ENCODE data around the gene GULP1.
"Not testable (repeated sequence)": the region's sequence is repeated elsewhere in the genome, so short reads cannot be mapped to it uniquely, and the experiment has no call there.

GULP1 gene

DNA sequence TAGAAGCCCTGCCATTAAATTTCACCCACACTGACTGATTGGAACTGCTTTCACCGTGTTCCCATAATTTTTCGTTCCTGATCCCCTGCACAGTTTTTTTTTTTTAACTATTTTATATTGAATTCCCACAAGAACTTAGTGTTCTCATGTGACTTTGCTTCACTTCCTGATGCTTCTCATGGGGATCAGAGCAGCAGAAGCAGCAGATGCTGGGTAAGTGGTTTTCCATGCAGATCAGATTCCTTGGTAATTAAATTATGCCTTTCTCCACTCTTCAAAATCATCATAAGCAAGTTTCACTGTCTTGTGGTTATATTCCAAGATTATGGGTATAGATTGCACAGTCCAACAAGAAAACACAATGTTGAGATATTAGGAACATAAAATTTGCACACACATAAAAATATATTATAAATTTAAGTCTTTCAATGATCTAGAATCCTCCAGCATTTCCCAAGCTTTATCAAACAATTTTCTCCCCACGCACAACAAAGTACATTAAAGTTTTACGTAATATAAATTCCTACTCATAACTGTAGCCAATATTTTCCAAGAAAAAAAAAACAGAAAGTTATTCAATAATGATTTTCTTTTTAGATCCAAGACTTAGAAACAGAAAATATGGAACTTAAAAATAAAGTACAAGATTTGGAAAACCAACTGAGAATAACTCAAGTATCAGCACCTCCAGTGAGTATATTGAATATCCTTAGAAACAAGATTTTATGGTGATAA lies 277.9 kb downstream of the GULP1 start:
- DNase-seq: no peak

GRCh38 chr2:188570370-188570769 lies 278.7 kb downstream of the GULP1 start:
- no peak for DNase-seq

DNA sequence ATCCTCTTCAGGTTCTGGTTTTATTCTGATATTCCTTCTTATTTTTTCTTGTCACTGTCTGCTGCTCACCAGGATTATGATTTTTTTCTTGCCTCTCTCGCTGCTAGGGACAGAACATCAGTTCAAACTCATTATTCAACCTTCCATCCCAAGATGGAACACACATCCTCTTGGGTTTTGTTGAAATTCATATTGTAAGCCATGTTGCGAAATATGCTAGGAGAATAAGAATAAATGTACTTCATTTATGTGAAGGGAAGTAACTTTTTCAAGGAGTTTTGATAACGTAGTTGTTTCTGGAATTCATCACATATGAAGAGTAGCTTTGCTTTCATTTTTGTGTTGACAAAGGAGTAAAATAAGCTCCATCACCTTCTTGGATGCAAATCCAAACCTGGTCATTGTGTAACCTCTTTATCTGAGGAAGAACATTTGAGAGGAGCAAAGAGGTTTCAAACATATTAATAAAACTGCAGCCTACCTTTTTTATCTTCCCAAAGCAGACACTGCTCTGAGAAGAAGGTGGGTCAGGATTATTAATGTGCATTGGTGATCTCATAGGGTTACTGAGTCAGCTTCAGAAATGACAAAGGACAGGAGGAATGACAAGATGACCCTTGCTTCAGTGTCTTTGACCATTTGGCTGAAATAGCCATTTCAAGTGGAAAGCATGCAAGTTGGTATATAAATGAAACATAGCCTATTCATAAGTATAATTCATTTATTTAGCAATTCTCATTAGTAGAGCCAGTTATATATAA lies 280.0 kb downstream of the GULP1 start:
- no peak for DNase-seq

DNA sequence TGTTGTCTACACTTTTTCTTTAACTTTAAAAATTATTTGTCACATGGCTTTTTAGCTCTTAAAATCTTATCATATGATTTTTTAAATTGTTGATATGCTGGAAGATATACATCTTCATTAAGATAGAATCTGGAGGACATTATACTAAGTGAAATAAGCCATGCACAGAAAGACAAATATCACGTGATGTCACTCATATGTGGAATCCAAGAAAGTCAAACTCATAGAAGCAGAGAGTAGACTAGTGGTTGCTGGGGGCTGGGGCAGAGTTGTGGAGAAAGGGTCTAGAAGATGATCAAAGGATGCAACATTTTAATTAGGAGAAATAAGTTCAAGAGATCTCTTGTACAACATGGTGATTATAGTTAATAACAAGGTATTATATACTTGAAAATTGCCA lies 280.9 kb downstream of the GULP1 start:
- no peak for DNase-seq

- DNase-seq: no peak
These were observed 281.8 kb downstream of the GULP1 start for GRCh38 chr2:188573453-188573852.

- no peak for DNase-seq
These were observed 284.3 kb downstream of the GULP1 start for GRCh38 chr2:188576006-188576405.

GRCh38 chr2:188576651-188577050 lies 285.0 kb downstream of the GULP1 start:
- no peak for DNase-seq

DNA sequence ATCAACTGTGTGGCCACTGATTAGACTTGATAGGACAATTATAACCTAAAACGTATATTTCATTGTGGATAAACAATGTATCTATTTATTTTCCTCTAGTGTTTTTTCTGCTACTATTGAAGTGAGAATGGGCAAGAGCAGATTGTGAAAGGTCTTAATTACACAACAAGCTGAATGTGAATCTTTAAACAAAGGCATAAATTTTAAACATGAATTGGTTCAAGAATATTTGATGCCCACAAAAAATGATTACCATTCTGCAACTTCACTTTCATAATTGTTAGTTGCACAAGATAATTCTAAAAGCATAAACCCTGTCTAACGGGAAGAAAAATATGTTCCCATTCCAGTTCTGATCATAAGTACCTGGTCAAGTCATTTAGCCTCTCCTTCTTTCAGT lies 285.6 kb downstream of the GULP1 start:
- DNase-seq: no peak

DNA sequence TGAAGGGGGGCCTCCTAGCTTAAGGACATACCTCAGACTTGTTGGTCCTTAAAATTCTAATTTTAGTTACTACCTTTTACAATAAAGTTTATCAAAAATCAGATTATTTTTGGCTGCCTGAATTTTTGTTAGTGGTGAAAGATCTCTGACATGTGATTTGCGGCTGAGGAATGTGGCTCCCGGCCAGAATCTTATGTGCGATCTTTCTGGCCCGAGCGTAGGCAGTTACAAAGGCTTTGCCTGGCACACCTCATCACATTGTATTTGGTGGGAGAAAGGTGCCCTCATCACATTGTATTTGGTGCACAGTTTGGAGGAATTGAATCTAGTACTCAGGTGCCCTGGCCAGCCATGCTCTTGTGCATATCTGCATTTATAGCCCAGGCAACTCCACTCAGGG lies 289.1 kb downstream of the GULP1 start:
- no peak for DNase-seq

- no peak for DNase-seq
These were observed 290.5 kb downstream of the GULP1 start for GRCh38 chr2:188582211-188582610.

DNA sequence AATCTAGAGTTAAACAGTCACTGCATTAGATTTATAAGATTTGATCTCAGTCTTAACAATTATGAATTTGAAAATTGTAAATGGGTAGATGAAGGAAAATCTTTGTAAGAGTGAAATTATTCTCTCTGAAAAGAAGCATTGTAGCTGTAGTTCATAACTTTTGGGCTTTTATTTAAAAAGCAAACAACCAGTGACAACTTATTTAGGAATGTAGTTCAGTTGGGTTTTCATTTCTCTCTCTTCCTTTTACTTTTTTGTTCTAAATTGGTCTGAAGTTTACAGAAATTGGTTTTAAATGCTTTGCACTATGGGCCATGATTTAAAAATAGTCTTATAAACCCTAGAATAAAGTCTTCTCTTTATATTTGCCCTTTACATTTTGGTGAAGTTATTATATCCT lies 296.6 kb downstream of the GULP1 start:
- DNase-seq: no peak

DNA sequence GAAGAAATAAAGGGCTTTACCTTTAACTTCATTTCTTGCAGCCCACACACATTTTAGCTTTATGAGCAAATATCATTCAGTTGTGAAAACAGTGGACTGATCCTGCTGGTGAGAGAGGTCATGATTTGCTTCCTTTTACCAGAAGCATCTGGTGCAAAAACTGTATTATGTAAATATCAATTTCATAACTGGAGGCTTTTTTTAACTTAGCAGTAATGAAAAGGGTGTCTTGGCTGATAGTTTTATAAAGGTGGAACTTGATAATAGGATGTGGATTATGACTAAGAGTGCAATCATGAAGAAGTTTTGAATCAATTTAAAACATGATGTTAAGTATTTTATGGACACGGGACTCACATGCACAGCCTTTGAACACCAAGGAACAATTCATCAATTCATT lies 304.4 kb downstream of the GULP1 start:
- DNase-seq: no peak

GRCh38 chr2:188598551-188598950 lies 306.9 kb downstream of the GULP1 start:
- DNase-seq: no peak

- no peak for DNase-seq
These were observed 307.5 kb downstream of the GULP1 start for GRCh38 chr2:188599140-188599539.

GRCh38 chr2:188600536-188601210 lies 309.0 kb downstream of the GULP1 start:
- DNase-seq: no peak

DNA sequence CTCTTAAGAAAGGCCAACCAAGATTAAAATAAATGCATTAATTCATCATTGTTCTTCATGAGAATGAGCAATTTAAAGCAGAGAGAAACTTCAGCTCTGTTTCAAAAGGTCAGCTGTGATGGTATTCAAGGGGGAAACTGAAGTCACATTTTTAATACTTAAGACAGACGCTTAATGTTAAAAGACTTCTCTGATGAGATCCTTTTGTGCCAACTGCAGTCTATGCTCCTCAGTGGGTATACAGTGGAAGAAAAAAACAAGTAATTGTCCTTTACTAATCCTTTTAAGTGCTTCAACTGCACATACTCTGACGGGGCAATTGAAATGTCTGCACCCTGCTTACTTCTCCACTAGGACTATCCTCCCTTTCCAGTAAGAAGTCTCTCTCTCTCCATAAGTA lies 309.7 kb downstream of the GULP1 start:
- no peak for DNase-seq

DNA sequence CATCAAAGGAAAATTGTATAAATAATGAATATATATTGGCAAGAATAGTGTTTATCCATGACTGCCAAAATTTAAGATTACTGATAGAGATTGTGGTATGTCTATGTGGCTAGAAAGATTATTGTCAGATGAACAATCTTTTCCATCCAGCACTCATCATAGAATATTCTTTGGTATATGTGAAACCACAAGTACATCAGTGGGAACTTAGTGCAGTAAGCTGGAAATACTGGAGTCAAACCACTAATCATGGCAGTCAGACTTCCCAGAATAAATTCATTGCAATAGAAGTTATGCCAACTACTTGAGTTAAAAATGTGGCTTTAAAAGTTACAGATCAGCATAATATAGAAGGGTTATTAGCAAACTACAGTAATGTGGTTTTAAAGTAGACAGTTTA lies 310.3 kb downstream of the GULP1 start:
- no peak for DNase-seq

- no peak for DNase-seq
These were observed 312.9 kb downstream of the GULP1 start for GRCh38 chr2:188604579-188604978.

DNA sequence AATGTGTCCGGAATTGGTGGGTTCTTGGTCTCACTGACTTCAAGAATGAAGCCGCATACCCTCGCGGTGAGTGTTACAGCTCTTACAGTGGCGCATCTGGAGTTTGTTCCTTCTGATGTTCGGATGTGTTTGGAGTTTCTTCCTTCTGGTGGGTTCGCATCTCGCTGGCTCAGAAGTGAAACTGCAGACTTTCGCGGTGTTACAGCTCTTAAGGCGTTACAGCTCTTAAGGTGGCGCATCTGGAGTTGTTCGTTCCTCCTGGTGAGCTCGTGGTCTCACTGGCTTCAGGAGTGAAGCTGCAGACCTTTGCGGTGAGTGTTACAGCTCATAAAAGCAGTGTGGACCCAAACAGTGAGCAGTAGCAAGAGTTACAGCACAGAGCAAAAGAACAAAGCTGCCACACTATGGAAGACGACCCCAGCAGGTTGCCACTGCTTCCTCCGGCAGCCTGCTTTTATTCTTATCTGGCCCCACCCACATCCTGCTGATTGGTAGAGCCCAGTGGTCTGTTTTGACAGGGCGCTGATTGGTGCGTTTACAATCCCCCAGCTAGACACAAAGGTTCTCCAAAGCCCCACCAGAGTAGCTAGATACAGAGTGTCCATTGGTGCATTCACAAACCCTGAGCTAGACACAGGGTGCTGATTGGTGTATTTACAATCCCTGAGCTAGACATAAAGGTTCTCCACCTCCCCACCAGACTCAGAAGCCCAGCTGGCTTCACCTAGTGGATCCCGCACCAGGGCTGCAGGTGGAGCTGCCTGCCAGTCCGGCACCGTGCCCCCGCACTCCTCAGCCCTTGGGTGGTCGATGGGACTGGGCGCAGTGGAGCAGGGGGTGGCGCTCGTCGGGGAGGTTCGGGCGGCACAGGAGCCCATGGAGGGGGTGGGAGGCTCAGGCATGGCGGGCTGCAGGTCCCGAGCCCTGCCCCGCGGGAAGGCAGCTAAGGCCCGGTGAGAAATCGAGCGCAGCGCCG lies 314.2 kb downstream of the GULP1 start:
- DNase-seq: not testable (repeated sequence)

DNA sequence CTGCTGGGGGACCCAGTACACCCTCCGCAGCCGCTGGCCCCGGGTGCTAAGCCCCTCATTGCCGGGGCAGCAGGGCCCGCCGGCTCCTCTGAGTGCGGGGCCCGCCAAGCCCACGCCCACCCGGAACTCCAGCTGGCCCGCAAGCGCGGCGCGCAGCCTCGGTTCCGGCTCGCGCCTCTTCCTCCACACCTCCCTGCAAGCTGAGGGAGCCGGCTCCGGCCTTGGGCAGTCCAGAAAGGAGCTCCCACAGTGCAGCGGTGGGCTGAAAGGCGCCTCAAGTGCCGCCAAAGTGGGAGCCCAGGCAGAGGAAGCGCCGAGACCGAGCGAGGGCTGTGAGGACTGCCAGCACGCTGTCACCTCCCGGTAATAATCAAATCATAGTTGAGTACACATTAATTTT lies 314.9 kb downstream of the GULP1 start:
- DNase-seq: not testable (repeated sequence)

GRCh38 chr2:188607501-188607900 lies 315.8 kb downstream of the GULP1 start:
- no peak for DNase-seq

- DNase-seq: no peak
These were observed 317.8 kb downstream of the GULP1 start for GRCh38 chr2:188609321-188610049.

Data from activated CD4-positive, CD25-positive, alpha-beta regulatory T cell (primary cell).